HG03520 (cell line): ENCODE measurements around the gene GRIFIN.
"Not testable (repeated sequence)": the region's sequence is repeated elsewhere in the genome, so short reads cannot be mapped to it uniquely, and the experiment has no call there.

Experiments used
- ATAC-seq: cut with Tn5 transposase; IDR thresholded peaks from one replicate; pipeline ENCODE4 v1.9.1; 2021; ENCODE audit warnings: mild to moderate bottlenecking, moderate library complexity; ENCODE audit not compliant: unreplicated experiment

Gene GRIFIN

GRCh38 chr7:2480070-2480408 is 3.8 kb upstream of the GRIFIN start:
- ATAC-seq: no peak

- no peak for ATAC-seq
Observed at GRCh38 chr7:2479276-2480069, 3.3 kb upstream of the GRIFIN start.

- ATAC-seq: no peak
Observed at GRCh38 chr7:2478800-2479199, 2.6 kb upstream of the GRIFIN start.

GRCh38 chr7:2478399-2478785 is 2.2 kb upstream of the GRIFIN start:
- no peak for ATAC-seq

GRCh38 chr7:2477447-2478398 is 1.5 kb upstream of the GRIFIN start:
- no peak for ATAC-seq

GRCh38 chr7:2476776-2477446 is 713 bp upstream of the GRIFIN start:
- no peak for ATAC-seq

- no peak for ATAC-seq
Observed at GRCh38 chr7:2475678-2476015, 551 bp downstream of the GRIFIN start.

- no peak for ATAC-seq
Observed at GRCh38 chr7:2474813-2475677, 1.2 kb downstream of the GRIFIN start.

GRCh38 chr7:2474224-2474623 is 2.0 kb downstream of the GRIFIN start:
- no peak for ATAC-seq

- no peak for ATAC-seq
Observed at GRCh38 chr7:2473496-2474180, 2.6 kb downstream of the GRIFIN start.

- no peak for ATAC-seq
Observed at GRCh38 chr7:2472739-2473138, 3.5 kb downstream of the GRIFIN start.

GRCh38 chr7:2471396-2471795 is 4.8 kb downstream of the GRIFIN start:
- no peak for ATAC-seq

- no peak for ATAC-seq
Observed at GRCh38 chr7:2471022-2471329, 5.2 kb downstream of the GRIFIN start.

GRCh38 chr7:2470204-2471021 is 5.8 kb downstream of the GRIFIN start:
- no peak for ATAC-seq

GRCh38 chr7:2469460-2470203 is 6.6 kb downstream of the GRIFIN start:
- not testable (repeated sequence) for ATAC-seq

GRCh38 chr7:2468227-2468626 is 8.0 kb downstream of the GRIFIN start:
- no peak for ATAC-seq

GRCh38 chr7:2466675-2467074 is 9.5 kb downstream of the GRIFIN start:
- ATAC-seq: no peak

GRCh38 chr7:2465928-2466327 is 10.3 kb downstream of the GRIFIN start:
- ATAC-seq: no peak

GRCh38 chr7:2462731-2463130 is 13.5 kb downstream of the GRIFIN start:
- no peak for ATAC-seq
